GM19193 (cell line): ENCODE results near the gene LRP1B.

Experiments
- POLR2A ChIP-seq: IDR thresholded peaks from 4 replicates; pipeline ENCODE4 v1.6.1; 2011; ENCODE audit not compliant: insufficient read depth, insufficient read length; ENCODE audit errors: extremely low read depth

The LRP1B gene

GRCh38 chr2:141041281-141041680 lies 1089.5 kb downstream of the LRP1B start:
- TF ChIP-seq POLR2A, result no peak

GRCh38 chr2:141038341-141038740 lies 1092.5 kb downstream of the LRP1B start:
- TF ChIP-seq POLR2A, result no peak

DNA sequence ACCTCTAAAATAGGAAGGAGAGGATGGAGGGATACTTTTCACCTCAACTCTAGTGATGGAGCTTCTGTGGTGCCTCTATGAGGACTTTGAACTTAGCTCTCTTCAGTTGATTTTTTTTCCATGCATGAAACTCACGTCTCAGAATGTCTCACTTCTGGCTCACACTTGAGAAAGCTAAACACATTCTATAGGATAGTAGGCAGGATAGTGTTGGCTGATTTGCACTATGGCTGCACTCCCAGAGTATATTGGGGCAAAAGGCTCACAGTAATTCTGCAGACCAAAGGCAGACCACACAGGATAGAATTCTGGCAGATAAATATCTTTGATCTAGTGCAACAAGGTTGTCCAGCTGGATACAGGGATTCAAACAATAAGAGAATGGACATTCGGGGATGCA lies 1093.5 kb downstream of the LRP1B start:
- no peak for TF ChIP-seq POLR2A

- no peak for TF ChIP-seq POLR2A
These were observed 1094.9 kb downstream of the LRP1B start for GRCh38 chr2:141035846-141036420.

DNA sequence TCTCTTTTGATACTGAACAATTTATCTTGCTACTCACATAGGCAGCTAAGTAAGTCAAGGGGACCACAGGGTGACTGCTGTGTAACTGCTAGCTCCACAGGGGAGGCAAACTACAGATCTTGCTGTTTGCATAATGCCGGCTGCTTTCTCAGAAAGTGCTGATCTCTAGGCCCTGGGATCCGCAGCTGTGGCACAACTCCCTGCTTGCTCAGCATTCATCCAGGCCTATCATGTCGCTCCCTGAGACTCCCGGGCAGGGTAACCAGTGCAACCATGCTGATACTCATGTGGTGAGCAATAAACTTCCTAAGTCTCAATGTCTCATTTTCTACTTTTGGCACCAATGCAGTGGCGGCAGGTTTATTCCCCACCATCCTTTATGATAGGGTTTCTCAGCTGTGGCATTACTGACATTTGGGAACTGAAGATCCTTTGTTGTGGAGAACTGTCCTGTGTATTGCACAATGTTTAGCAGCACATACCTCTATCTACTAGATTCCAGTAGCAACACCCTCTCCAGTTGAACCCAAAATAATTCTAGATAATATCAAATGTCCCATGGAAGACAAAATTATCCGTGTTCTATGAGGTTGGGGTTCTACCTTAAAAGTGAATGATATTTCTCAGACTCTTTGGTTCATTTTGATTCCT lies 1101.3 kb downstream of the LRP1B start:
- TF ChIP-seq POLR2A, result no peak

DNA sequence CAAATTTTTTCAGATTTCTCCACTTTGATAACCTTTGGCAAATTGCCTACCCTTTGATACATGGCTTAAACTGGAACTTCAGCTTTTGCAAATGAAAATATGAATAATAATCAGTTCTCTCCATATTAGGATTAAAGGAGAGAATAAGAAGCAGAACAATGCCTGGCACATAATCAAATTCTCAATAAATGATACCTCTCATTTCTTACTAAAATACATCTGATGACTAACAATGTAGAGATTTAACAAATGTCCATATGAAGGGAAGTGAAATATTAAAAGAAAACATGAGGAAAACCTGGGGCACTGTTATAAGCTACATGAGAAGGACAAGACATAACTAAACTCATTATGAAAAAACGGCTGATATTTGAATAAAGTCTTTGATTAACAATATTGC lies 1103.6 kb downstream of the LRP1B start:
- no peak for TF ChIP-seq POLR2A

GRCh38 chr2:141021611-141022010 lies 1109.2 kb downstream of the LRP1B start:
- no peak for TF ChIP-seq POLR2A

GRCh38 chr2:141021109-141021508 lies 1109.7 kb downstream of the LRP1B start:
- TF ChIP-seq POLR2A, result no peak

- TF ChIP-seq POLR2A, result no peak
These were observed 1110.5 kb downstream of the LRP1B start for GRCh38 chr2:141020346-141020745.

DNA sequence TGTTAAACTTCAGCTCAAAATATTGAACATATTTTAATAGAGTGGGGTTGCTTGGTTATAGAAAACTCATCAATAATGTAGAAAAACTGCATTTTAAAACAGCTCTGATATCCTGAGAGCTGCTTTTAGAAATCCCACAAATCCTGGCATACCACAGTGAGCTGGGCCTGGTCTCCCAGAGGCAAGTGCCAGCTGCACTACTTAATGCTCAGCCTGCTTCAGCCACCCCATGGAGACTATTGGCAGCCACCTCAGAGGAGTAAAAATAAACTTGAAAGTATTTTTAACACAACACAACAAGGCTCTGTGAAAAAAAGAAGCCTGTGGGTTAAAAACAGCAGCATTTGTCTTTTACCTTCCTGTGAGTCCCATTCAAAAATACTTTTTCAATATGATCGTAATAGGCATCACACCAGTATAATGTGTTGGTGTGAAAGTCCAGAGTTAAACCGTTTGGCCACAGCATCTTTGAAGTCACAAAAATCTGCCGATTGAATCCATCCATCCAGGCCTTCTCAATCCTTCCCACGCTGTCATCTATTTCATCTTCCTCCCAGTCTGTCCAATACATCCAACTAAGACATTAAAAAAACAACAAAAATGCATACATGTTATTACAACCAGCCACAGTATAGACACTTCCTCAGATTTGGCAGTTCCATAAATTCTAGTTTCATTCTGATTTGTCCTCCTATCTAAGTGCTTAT lies 1115.3 kb downstream of the LRP1B start:
- TF ChIP-seq POLR2A, result no peak

DNA sequence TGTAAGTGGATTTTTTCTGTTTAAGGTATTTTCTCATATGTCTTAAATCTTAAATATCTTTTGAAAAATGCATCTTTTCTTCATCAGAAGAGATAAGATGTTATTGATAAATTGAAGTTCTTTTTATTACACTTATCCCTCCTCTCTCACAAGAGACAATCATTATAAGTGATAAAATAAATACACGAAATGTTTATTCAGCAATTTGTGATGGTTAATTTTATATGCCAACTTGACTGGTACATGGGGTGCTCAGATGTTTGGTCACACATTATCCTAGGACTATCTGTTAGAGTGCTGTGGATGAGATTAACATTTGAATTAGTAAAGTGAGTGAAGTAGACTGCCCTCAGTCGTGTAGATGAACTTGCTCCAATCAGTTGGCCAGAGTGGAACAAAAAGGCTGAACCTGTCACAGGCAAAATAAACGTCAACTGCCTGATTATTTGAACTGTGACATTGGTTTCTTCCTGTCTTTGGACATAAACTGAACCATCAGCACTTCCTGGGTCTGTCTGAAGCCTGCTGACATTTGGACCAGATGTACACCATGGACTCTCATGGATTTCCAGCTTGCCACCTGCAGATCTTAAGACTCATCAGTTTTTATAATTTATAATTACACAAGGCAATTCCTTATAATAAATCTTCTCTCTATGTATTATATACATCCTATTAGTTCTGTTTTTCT lies 1126.7 kb downstream of the LRP1B start:
- no peak for TF ChIP-seq POLR2A

GRCh38 chr2:141001750-141002149 lies 1129.1 kb downstream of the LRP1B start:
- TF ChIP-seq POLR2A, result no peak

DNA sequence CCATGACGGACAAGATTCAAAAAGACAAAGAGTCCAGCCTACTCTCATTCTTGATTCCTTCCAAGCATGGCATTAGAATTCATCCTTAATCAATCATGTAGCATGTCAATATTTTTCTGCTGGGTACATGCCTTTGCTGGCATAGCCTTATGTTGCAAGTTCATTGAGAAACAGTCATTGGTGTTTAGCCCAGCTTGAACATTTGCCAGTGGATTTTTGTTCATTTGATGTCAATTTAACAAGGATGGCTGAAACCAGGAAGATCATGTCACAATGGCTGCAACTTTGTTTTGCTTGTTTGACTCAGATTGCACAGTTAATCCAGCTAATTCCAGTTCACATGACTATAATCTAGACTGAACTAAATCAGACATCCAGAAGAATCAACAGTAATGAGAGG lies 1132.2 kb downstream of the LRP1B start:
- TF ChIP-seq POLR2A, result no peak

DNA sequence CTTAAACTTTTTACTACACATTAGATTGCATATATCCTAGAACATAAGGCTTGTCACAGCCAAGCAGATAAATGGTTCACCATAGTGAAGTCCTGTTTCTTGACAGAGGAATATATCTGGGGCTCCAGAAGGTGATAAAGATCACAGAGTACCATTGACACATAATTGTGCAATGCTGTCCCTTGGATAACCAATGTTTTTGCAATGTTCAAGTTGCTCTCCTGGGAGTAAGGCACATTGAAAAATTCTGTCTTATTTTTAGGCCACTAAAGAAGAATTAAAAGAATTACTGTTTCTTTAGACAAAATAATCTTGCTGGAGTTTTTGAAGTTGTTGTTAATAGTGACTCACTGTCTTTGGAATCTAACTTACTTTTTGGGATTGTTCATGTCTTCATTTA lies 1132.8 kb downstream of the LRP1B start:
- TF ChIP-seq POLR2A, result no peak

DNA sequence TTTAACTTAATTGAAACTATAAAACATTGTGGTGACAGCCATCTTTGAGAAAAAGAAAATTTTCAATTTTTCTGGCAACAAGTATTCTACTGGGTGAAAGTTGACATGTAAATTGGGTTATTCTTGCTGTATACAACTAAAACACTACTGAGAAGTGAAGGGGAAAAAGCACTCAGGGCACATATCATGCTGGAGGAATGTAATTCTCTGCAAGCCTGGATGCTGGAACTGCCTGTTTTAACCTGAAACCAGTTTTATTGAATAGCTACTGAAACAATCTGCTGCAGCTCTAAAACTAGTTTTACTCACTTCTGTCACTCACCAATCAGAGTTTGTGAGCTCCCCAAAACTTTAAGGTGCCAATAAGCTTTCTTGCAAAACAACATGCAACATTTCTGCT lies 1136.0 kb downstream of the LRP1B start:
- TF ChIP-seq POLR2A, result no peak
